Forelimb muscle (tissue), 1 donor: Measurements from ENCODE around the gene FRMD5. TPM values are rescaled to one million over a fixed set of nuclear protein-coding genes. Genes with fewer than 3 reads are reported as not detected.

Experiments
- DNase-seq: peaks from one replicate; pipeline ENCODE4 v3.0.0-alpha.2; 2013; ENCODE audit warnings: low read depth
- polyA plus RNA-seq: library from polyadenylated mRNA; unstranded; fragments of 120-200 nt; gene quantifications from one replicate; pipeline ENCODE4 v1.2.1, GENCODE V29; 2013; ENCODE audit not compliant: insufficient read length

Gene FRMD5
- polyA plus RNA-seq, 1 donor = 0.42 TPM

DNA sequence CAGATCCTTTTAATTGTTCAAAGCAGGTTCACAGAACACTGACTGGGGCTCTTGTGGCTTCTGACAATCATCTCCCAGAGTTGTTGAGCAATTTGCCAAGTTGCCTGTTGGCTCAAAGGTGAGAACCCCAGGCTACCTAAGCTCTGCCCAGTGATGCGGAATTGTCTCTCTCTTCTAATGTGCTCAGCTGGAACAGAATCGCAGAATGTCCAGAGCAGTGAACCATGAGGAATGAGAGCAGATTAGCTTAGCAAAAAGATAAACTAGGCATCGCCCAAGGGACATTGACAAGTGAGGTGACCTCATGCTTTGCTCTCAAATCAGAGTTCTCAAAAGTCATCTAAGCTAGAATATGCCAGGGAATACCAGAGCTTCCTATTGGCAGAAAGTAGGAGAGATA, 220.2 kb downstream of the FRMD5 start:
- DNase-seq = no peak

DNA sequence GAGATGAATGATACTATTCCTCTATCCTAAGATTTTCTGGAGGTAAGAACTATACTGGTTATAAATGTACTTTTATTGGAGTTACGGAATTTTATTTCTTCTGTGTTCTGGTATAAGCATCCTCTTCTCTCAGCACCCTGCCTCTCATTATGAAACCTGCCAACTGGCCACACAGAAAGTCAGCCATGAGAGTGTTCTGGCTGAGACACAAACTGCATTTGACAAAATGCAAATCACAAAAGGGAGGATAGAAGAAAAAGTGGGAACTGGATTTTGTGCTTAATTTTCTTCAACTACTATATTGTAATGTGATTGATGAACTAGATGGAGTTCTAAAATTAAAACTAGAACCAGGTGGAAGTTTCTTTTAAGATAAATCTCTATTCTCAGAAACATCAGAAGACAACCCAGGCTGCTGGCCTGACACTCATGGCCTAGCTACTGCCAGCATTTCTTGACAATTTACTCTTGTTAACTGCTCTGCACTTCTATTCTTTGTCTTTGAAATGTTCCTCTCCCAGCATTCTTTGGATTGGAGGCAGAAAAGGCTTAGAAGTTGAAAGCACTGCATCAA, 225.2 kb downstream of the FRMD5 start:
- DNase-seq = no peak

DNA sequence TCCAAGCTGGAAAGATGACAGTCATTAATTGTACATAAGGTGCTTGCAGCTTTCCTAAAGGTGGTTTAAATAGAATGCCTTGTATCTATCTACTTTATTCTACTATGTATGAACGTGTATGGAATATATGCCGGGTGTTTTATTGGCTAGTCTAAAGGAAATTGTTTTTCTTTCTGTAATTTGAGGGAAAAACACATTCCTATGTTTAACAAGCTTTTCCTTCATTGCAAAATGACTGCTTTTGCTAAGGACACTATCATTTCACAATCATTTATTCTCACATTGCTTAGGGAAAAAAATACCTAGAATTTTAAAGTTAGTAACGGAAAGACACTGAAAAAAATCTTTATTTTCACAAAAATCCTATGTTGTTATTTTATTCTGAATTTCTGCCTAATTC, 226.5 kb downstream of the FRMD5 start:
- DNase-seq = no peak

DNA sequence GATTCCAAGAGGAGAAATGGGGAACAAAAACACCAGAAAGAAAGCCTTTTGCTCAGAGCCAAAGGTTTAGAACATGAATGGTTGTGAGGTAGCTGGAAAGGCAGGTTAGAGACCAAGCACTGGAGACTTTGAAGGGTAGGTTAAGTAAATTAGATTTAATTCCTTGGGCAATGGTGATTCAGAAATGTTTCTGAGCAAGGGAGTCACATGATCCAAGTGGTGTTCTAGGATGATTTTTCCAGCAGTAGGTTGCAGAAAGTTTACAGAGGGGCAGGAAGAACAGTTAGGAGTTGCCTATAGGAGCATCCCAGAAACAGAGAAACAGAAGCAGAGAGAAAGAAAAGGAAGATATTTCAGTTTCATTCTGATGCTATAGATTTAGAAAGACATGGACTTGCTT, 228.4 kb downstream of the FRMD5 start:
- no peak for DNase-seq

DNA sequence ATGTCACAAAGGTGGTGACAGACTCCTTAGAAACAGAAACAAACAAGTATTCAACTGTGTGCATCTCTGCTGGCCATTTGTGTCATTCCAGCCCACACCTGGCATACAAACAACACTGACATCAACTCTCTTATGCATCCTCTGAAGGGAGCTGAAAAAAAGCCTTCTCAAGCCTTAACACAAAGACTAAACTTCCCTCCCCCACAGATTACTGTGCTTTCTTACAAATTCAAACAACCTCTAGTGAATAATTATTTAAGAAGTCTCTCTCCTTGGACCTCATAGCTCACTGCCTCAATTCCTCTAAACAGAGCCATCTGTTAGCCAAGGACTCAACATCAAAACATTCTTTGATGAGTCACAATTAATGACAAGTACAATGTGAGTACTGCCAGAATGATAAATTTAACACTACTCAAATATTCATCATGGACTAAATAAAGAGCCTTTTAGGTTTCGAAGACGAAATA, 236.2 kb downstream of the FRMD5 start:
- DNase-seq = no peak

DNA sequence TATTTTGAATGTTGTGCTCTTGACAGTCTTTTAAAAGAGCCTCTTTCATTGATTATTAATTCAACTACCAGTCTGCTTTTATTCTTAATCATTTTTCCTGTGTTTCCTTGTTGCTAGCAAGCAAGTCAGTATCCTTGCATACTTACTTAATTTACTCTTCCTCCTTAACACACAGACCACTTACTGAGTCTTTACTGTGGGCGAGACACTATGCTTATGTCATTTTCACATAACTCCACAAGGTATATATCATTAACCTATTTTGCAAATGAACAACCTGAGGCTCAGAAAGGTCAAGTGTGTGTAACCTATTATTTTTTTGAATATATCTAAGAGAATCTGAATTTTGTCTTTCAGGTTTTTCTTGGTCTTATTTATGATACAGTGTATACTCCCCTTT, 237.3 kb downstream of the FRMD5 start:
- DNase-seq = no peak

DNA sequence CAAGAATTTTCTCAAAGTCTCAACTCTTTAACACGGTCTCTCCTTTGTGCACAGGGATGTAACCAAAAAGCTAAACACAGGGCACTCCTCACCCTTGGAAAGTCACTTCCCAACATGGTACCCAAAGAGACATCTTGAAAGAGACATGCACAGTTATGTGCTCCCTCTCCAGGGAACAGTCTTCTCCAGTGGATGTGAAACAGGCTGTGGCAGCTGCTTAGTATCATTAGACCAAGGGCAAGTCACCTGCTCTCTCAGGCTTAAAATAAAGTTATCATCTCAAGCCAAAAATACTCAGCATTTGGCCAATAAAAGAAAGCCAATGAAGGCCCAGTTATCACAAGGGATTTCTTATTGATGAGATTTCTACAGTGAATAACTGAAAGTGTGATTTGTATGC, 239.9 kb downstream of the FRMD5 start:
- DNase-seq = no peak

DNA sequence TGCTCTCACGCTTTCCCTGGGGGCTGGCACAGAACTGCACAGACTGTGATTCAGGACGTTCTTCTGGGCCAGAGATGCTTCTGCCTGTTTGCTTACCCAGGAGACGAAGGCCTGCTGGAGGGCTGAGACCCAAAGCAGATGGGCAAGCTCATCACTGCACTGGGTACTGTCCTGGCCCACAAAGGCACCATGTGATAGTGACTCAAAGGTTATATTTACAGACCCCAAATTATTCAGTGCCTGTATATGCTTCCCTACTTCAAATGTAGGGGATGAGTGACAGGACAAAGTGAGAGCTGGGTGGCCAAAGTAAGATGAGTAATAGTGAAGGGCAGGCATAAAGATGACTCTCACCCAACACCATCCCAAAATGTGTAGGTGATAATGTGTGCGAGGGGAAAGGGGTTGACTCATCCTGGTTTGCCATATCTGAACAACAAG, 240.9 kb downstream of the FRMD5 start:
- DNase-seq = no peak

DNA sequence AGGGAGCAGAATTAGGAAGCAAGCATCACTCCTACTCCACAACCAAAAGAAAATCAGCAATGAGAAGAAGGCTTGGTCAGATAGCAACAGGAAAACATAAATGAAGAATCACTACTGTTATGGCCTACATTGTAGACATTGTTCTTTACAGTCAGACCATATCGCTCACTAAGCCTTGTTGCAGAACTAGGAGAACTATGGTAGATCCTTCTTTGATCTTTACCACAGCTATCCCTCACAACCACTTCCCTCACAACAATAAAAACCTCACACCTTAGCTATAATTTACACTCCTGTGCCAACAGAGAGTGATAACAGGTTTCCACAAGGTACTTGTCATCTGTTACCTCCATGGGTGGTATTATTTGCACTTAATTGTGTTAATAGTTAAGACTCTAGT, 241.7 kb downstream of the FRMD5 start:
- no peak for DNase-seq

DNA sequence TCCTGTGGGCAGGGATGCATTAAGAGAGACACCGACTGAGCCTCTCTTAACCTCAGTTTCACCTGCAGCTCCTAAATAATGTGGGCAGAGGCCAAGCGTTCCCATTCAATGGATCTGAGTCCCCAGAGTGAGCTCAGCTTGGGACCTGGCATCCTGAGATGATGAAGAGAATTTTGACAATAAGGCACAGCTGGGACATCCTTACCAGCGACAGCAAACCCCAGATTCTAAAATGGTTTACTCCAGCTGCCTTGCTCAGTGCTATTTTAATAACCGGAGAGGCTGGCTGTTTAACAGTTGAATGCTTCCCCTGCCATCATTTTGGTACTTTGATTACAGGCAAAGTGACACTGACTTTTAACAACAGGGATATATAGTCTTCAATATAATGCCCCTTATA, 244.5 kb downstream of the FRMD5 start:
- DNase-seq = no peak

DNA sequence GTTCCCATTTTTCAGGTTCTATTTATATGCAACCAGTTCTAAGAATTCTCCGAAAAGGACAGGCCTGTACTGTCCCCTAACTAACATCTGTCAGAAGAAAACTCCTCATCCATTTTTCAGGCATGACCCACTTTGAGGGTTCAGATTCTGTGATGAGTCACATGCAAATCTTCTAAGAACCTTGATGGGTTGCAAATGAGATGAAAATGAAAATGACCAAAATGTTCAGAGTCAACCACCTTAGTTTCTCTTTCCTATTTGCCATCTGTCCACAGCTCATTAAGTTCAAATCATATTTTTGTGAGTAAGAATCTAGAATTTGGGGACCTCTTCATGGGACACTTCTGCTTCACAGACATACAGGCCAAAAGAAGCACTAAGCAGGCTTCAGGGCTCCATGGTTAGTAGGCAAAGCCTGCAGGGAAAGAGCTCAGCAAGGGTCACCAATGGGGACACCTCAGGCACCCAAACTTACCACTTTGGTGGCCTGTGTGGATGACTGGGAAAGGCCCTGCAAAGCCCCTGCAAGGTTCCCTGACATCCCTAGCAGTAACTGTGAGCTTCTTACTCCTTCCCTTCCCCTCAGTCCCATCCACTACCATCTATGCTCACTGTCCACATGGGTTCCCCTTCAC, 246.3 kb downstream of the FRMD5 start:
- no peak for DNase-seq

DNA sequence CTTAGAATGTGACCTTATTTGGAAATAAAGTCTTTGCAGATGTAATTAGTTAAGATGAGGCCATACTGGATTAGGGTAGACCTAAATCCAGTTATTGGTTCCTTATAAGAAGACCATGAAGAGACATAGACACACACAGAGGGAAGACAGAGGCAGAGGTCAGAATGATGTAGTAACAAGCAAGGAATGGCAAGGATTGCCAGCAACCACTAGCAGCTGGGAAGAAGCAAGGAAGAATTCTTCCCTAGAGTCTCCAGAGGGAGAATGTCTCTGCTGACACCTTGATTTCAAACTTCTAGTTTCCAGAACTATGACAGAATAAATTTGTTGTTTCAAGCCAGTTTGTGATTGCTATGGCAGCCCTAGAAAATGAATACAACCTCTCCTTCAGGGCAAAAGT, 251.6 kb downstream of the FRMD5 start:
- no peak for DNase-seq

DNA sequence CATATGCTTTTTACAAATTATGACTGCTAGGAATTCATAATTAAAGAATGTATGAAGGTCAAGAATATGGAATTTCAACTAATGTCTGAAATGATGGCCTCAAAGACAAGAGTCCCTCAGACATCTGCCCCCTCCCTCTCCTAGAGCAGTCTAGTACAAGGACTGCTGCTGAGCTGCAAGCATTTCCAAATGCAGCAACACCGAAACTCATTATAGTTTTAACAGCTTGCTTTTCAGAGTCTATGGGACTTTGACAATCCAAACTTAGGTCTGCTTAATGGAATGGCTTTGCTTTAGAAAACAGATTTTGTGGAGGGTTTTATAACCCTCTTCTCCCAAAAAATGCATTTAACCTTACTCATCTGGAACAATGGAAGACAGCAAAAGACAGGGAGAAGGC, 252.9 kb downstream of the FRMD5 start:
- DNase-seq = no peak

DNA sequence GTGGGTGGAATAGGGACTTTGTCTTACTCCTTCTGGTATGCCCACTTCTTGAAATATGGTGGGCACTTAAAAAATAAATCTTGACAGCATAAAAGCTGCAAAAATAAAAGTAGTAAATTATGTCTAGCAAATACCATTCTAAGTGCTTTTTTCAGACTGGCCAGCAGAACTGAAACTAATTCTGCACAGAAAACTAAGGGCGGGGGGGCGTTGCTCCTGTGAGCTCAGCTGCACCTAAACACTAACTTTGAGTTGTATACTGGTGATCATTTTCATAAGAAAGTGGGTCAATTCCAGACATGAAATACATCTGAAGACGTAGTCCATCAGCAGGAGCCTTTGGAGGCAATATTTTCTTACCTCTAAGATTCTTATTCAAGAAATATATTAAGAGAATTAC, 253.5 kb downstream of the FRMD5 start:
- no peak for DNase-seq

DNA sequence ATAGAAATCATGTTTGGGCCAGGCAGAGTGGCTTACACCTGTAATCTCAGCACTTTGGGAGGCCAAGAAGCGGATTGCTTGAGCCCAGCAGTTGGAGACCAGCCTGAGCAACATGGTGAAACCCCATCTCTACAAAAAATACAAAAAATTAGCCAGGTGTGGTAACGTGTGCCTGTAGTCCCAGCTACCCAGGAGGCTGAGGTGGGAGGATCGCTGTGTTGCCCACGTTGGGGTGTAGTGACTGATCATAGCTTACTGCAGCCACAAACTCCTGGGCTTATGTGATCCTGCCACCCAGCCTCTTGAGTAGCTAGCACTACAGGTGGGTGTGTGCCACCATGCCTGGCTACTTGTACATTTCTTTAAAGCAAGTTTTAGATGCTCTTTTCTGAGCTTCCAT, 254.0 kb downstream of the FRMD5 start:
- no peak for DNase-seq

DNA sequence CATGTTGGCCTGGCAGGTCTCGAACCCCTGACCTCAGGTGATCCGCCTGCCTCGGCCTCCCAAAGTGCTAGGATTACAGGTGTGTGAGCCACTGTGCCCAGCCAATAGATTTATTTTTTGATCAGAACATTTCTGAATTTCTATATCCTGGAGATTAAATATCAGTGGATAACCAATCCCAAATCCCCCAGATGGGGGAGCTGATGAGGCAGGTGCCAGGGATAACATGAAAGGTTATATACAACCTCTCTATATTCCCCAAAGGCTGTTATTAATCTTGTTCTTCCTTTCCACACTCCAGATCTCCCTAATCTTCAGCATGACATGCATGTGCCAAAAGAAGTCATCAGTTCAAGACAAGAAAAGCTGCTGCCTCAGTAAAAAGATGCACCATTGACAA, 256.0 kb downstream of the FRMD5 start:
- no peak for DNase-seq

DNA sequence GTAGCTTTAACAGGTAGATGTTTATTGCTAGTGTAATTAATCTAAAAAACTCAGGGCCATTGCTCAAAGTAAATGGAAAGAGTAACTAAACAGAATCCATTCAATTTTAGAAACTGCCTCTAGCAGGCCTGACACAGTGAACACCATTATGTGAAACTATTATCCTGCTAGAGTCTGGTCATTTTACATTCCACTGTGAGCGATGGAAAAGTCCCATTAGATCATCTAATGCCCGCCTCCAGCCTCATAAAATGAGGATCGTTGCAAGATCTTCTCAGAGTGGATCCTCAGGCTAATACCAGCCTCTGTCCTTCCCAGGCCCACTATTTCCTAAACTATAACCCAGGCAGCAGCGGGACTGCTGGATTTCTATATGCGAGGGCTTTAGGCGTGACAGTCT, 260.6 kb downstream of the FRMD5 start:
- DNase-seq = no peak

DNA sequence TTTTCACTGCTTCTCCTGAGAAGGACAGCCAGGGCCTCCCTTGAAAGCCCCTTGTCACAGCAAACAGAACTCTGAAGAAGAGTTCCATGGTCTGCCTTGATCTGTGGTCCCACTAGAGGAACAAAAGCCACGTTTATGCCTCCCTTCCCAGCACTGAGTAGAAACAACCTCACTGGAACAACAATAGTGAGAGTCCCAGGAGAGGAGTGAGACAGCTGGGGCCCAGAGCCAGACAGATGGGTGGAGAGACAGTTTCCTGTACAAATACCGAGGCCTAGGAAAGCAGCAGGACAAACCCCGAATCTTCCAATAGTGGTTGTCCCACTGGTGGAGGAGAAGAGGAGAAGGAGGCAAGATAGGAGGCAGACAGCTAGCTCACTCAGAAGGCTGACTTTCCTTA, 262.2 kb downstream of the FRMD5 start:
- DNase-seq = no peak

DNA sequence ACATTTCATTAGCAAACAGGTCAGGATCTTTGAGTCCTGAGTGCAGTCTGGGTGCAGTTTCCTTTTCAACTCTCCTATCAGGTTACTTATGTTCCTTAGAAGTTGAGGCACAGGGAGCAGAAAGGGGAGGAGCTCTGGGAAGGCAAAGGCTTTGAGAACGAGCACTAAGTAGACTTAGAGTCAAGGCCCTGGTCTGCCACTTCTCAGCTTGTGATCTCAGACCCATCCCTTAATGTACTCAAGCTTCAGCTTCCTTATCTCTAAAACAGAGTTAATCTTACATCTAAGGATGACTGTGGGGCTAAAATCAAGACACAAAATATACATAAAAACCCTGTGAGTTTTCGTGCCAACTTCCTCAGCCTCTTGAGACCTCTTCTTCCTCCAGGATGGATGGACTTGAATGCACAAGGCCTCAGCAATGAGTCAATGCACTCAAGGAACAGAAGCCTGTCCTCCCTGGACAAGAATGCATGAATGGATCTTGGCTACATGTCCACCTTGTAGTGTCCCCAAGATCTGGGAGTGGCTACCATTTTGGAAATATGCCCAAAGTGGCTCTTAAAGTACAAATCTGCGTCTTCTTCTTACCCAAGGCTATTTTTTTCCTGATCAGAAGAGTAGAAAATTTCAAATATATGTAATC, 263.2 kb downstream of the FRMD5 start:
- DNase-seq = no peak

DNA sequence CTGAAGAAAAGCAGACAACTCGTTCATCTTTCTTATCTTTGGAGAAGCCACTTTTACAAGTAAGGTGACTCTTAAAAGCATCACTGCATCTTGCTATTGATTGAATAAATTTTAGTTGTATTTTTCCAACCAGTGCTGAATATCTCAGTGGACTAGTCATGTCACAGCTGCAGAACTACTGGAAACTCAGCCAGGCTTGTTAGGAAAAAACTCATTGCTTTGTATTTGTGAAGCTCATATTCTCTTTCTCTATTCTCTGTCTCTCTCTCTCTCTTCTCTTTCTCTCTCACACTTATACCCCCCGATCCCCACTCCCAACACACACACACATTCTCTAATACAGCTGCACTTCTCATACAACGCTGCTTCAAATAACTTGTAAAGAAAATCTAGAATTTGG, 264.0 kb downstream of the FRMD5 start:
- no peak for DNase-seq

DNA sequence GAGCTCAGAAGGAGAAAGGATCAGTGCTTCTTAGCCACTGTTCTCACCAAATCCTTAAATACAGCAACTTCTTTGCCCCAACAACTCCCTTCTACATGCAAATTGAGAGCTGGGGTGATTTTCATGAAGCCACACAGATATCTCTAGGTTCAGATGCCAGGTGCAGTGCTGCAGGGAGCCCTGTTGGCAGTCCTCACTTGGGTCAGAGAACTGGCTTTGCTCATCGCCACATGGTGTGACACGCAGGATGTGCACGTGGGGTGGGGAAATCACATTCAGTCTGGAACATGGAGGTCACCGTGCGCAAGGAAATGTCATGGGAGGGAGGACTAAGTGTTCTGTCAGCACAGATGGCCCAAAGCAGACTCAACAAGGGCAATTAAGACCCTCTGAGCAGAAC, 264.5 kb downstream of the FRMD5 start:
- DNase-seq = no peak

DNA sequence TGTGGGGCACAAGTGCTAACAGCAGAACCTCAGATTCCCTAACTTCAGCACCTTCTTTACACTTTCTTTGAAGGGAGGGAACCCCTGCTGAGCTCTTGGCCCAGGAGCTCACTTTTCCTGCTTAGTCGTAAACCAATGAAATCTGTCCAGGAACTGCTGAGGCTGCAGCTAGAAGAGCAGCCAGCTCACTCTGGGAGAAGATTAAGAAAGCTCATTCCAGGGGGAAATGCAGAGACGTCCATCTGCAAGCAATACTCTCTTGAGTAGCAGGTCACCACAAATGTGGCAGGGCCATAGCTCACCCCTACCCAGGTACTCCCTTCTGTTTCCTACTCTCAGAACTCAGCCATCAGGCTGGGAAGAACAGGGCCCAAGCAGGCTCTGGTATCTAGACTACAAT, 265.0 kb downstream of the FRMD5 start:
- DNase-seq = no peak

DNA sequence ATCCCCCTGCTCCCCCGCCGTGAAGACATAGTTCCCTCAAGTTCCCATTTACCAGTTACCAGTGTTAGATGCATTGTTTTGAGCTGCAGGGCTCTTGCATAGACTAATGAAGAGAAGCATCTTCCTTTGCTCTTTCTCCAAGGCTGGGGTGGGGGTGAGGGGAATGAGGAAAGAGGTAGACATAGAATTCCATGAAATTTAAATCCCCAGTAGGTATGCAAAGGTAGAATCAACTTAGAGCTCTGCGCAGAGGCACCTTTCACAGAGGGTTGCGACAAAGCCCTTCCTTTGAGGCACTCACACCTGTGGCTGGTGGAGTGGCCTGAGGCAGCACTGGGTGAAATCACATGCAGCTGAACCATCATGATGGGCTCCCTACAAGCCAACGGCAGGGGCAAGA, 266.9 kb downstream of the FRMD5 start:
- no peak for DNase-seq

DNA sequence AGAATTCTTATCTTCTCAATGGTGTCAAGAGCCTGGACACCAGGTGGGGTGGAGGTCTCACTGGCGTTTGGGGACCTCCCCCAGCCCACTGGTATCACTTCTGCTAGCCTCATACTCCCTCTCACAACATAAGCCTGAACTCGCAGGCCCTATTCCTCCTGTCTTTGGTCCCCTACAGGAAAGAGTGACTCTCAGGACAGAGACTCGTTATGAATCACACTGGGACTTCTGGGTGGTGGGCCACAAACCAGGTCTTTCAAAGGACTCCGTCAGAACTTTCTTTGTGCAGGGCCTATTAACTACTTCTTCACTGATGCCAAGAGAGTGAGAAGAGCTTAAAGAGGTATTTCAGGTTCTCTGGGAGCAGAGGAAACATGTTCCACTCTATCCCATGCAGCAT, 267.9 kb downstream of the FRMD5 start:
- DNase-seq = no peak
